HEK293 (cell line): ENCODE measurements around the gene IGF2R.

Experiments used
- EGR2 ChIP-seq: fragments of 450-650 bp; formaldehyde crosslinking; IDR thresholded peaks from 2 replicates; pipeline ENCODE4 v1.5.1; 2016; ENCODE audit warnings: low read depth, missing biosample characterization, missing genetic modification characterization
- KLF9 ChIP-seq: fragments of 450-650 bp; formaldehyde crosslinking; IDR thresholded peaks from 2 replicates; pipeline ENCODE4 v1.5.1; 2016; ENCODE audit warnings: missing biosample characterization, missing genetic modification characterization, low read depth
- SP2 ChIP-seq: fragments of 450-650 bp; formaldehyde crosslinking; IDR thresholded peaks from 2 replicates; pipeline ENCODE4 v1.5.1; 2016; ENCODE audit warnings: missing biosample characterization, missing genetic modification characterization
- SP7 ChIP-seq: fragments of 450-650 bp; formaldehyde crosslinking; IDR thresholded peaks from 2 replicates; pipeline ENCODE4 v1.5.1; 2016; ENCODE audit warnings: missing biosample characterization, missing genetic modification characterization
- WT1 ChIP-seq: fragments of 450-650 bp; formaldehyde crosslinking; IDR thresholded peaks from 2 replicates; pipeline ENCODE4 v1.5.1; 2016; ENCODE audit warnings: missing biosample characterization, missing genetic modification characterization
- ZBTB17 ChIP-seq: fragments of 450-650 bp; formaldehyde crosslinking; IDR thresholded peaks from 2 replicates; pipeline ENCODE4 v1.5.1; 2016; ENCODE audit warnings: missing biosample characterization, missing genetic modification characterization
- ZBTB8A ChIP-seq: fragments of 450-650 bp; formaldehyde crosslinking; IDR thresholded peaks from 2 replicates; pipeline ENCODE4 v1.5.1; 2016; ENCODE audit warnings: missing biosample characterization, missing genetic modification characterization
- ZEB2 ChIP-seq: fragments of 450-650 bp; formaldehyde crosslinking; IDR thresholded peaks from 2 replicates; pipeline ENCODE4 v1.5.1; 2016; ENCODE audit warnings: missing biosample characterization, missing genetic modification characterization
- ZFHX2 ChIP-seq: fragments of 450-650 bp; formaldehyde crosslinking; conservative IDR thresholded peaks from 2 replicates; pipeline ENCODE4 v1.5.1; 2016; ENCODE audit warnings: missing biosample characterization, missing genetic modification characterization
- ZFP69B ChIP-seq: fragments of 450-650 bp; formaldehyde crosslinking; IDR thresholded peaks from 2 replicates; pipeline ENCODE4 v1.5.1; 2016; ENCODE audit warnings: missing biosample characterization, missing genetic modification characterization
- ZNF138 ChIP-seq: fragments of 450-650 bp; formaldehyde crosslinking; IDR thresholded peaks from 2 replicates; pipeline ENCODE4 v1.5.1; 2016; ENCODE audit warnings: missing biosample characterization, missing genetic modification characterization, borderline replicate concordance
- ZNF184 ChIP-seq: fragments of 450-650 bp; IDR thresholded peaks from 2 replicates; pipeline ENCODE4 v1.5.1; 2018; ENCODE audit warnings: missing biosample characterization, mild to moderate bottlenecking, missing genetic modification characterization
- ZNF335 ChIP-seq: fragments of 450-650 bp; formaldehyde crosslinking; conservative IDR thresholded peaks from 2 replicates; pipeline ENCODE4 v1.5.1; 2016; ENCODE audit warnings: missing biosample characterization, missing genetic modification characterization
- ZNF660 ChIP-seq: fragments of 450-650 bp; IDR thresholded peaks from 2 replicates; pipeline ENCODE4 v1.5.1; 2018; ENCODE audit warnings: missing biosample characterization, mild to moderate bottlenecking, missing genetic modification characterization
- ZNF776 ChIP-seq: fragments of 450-650 bp; formaldehyde crosslinking; IDR thresholded peaks from 2 replicates; pipeline ENCODE4 v1.5.0; 2017; ENCODE audit warnings: missing biosample characterization, missing genetic modification characterization, borderline replicate concordance
- ZNF785 ChIP-seq: fragments of 450-650 bp; formaldehyde crosslinking; IDR thresholded peaks from 2 replicates; pipeline ENCODE4 v1.5.1; 2016; ENCODE audit warnings: missing biosample characterization, missing genetic modification characterization
- ZSCAN30 ChIP-seq: fragments of 450-650 bp; IDR thresholded peaks from 2 replicates; pipeline ENCODE4 v1.5.1; 2018; ENCODE audit warnings: missing biosample characterization, mild to moderate bottlenecking, missing genetic modification characterization, moderate library complexity
- TF ChIP-seq, protein P1 (sequence below): fragments of 450-650 bp; formaldehyde crosslinking; conservative IDR thresholded peaks from 2 replicates; pipeline ENCODE4 v1.5.1; 2016; ENCODE audit warnings: low read depth, missing biosample characterization, missing genetic modification characterization
- TF ChIP-seq, protein P2 (sequence below): fragments of 450-650 bp; formaldehyde crosslinking; IDR thresholded peaks from 2 replicates; pipeline ENCODE4 v1.5.1; 2016; ENCODE audit warnings: missing biosample characterization, missing genetic modification characterization
- TF ChIP-seq, protein P3 (sequence below): fragments of 450-650 bp; IDR thresholded peaks from 2 replicates; pipeline ENCODE4 v1.5.1; 2018; ENCODE audit warnings: missing biosample characterization, mild to moderate bottlenecking, missing genetic modification characterization
- TF ChIP-seq, protein P4 (sequence below): fragments of 450-650 bp; formaldehyde crosslinking; IDR thresholded peaks from 2 replicates; pipeline ENCODE4 v1.5.1; 2016; ENCODE audit warnings: missing biosample characterization, missing genetic modification characterization
- TF ChIP-seq, protein P5 (sequence below): fragments of 450-650 bp; formaldehyde crosslinking; IDR thresholded peaks from 2 replicates; pipeline ENCODE4 v1.5.1; 2016; ENCODE audit warnings: missing biosample characterization, missing genetic modification characterization
- TF ChIP-seq, protein P6 (sequence below): fragments of 450-650 bp; formaldehyde crosslinking; IDR thresholded peaks from 2 replicates; pipeline ENCODE4 v1.5.1; 2016; ENCODE audit warnings: missing biosample characterization, missing genetic modification characterization
- TF ChIP-seq, protein P7 (sequence below): fragments of 450-650 bp; formaldehyde crosslinking; IDR thresholded peaks from 2 replicates; pipeline ENCODE4 v1.5.1; 2017; ENCODE audit warnings: missing biosample characterization, mild to moderate bottlenecking, missing genetic modification characterization, moderate library complexity

IGF2R gene

DNA sequence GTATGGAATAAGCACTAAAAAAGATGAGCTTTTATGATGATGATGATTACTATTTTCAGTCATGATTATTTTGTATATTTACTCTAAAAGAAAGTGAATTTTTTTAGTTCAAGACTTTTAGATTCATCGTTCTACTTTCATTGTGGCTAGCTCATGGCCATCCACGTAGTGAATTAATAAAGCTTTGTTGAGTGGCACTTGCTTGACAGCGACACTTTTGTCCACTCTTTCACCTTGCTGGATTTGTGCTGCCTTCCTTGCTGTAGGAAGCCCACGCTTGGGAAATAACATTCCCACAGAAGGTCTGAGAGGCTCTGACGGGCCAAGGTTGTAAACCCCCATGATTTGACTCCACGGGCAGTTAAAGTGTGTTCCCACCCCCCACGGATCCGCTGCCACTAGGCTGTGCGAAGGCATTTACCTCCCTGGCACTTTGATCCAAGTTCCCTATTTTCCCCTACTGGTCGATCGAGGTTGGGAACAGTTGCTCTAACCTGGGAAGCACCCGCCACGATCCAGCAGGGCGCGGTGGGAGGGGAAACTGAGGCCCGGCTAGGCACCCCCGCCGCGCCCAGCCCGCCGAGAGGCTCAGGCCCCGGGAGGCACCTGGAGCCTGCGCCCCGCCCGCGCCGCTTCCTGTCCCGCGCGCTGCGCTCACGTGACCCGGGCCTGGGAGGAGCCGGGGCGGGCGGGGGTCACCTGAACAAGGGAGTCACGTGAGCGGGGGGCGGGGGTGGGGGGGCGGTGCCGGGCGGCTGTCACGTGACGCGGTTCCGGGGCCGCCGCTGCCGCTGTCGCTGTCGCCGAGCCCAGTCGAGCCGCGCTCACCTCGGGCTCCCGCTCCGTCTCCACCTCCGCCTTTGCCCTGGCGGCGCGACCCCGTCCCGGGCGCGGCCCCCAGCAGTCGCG is at the start of gene IGF2R (continued):
- TF ChIP-seq SP7 (tag by site-specific recombination) (peak; percentile 36; the same call in 1 of the 2 replicates), ZNF660 (peak; percentile 58; the same call in 1 of the 2 replicates), ZEB2 (peak; percentile 57; the same call in 1 of the 2 replicates), ZSCAN30 (tag by site-specific recombination) (peak; percentile 68), ZFHX2 (tag by site-specific recombination) (peak; percentile 31; the same call in 1 of the 2 replicates), ZFP69B (0 out of 2 replicates have a peak, but pooled peaks have one; percentile 25), WT1 (tag by site-specific recombination) (no peak), SP2 (tag by site-specific recombination) (0 out of 2 replicates have a peak, but pooled peaks have one; percentile 5), ZNF138 (tag by site-specific recombination) (no peak), ZBTB17 (tag by site-specific recombination) (0 out of 2 replicates have a peak, but pooled peaks have one; percentile 30), ZBTB8A (tag by site-specific recombination) (peak; percentile 92), ZNF785 (tag by site-specific recombination) (no peak), ZNF776 (tag by site-specific recombination) (no peak), KLF9 (tag by site-specific recombination) (0 out of 2 replicates have a peak, but pooled peaks have one; percentile 42), ZNF335 (tag by site-specific recombination) (peak; percentile 70), EGR2 (tag by site-specific recombination) (peak; percentile 25; the same call in 1 of the 2 replicates), ZNF184 (tag by site-specific recombination) (peak; percentile 29; the same call in 1 of the 2 replicates)
- TF ChIP-seq, protein P1, sequence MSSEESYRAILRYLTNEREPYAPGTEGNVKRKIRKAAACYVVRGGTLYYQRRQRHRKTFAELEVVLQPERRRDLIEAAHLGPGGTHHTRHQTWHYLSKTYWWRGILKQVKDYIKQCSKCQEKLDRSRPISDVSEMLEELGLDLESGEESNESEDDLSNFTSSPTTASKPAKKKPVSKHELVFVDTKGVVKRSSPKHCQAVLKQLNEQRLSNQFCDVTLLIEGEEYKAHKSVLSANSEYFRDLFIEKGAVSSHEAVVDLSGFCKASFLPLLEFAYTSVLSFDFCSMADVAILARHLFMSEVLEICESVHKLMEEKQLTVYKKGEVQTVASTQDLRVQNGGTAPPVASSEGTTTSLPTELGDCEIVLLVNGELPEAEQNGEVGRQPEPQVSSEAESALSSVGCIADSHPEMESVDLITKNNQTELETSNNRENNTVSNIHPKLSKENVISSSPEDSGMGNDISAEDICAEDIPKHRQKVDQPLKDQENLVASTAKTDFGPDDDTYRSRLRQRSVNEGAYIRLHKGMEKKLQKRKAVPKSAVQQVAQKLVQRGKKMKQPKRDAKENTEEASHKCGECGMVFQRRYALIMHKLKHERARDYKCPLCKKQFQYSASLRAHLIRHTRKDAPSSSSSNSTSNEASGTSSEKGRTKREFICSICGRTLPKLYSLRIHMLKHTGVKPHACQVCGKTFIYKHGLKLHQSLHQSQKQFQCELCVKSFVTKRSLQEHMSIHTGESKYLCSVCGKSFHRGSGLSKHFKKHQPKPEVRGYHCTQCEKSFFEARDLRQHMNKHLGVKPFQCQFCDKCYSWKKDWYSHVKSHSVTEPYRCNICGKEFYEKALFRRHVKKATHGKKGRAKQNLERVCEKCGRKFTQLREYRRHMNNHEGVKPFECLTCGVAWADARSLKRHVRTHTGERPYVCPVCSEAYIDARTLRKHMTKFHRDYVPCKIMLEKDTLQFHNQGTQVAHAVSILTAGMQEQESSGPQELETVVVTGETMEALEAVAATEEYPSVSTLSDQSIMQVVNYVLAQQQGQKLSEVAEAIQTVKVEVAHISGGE (tag by site-specific recombination), result 0 out of 2 replicates have a peak, but pooled peaks have one; percentile 23
- TF ChIP-seq, protein P2, sequence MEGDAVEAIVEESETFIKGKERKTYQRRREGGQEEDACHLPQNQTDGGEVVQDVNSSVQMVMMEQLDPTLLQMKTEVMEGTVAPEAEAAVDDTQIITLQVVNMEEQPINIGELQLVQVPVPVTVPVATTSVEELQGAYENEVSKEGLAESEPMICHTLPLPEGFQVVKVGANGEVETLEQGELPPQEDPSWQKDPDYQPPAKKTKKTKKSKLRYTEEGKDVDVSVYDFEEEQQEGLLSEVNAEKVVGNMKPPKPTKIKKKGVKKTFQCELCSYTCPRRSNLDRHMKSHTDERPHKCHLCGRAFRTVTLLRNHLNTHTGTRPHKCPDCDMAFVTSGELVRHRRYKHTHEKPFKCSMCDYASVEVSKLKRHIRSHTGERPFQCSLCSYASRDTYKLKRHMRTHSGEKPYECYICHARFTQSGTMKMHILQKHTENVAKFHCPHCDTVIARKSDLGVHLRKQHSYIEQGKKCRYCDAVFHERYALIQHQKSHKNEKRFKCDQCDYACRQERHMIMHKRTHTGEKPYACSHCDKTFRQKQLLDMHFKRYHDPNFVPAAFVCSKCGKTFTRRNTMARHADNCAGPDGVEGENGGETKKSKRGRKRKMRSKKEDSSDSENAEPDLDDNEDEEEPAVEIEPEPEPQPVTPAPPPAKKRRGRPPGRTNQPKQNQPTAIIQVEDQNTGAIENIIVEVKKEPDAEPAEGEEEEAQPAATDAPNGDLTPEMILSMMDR, result 0 out of 2 replicates have a peak, but pooled peaks have one; percentile 23
- TF ChIP-seq, protein P3, sequence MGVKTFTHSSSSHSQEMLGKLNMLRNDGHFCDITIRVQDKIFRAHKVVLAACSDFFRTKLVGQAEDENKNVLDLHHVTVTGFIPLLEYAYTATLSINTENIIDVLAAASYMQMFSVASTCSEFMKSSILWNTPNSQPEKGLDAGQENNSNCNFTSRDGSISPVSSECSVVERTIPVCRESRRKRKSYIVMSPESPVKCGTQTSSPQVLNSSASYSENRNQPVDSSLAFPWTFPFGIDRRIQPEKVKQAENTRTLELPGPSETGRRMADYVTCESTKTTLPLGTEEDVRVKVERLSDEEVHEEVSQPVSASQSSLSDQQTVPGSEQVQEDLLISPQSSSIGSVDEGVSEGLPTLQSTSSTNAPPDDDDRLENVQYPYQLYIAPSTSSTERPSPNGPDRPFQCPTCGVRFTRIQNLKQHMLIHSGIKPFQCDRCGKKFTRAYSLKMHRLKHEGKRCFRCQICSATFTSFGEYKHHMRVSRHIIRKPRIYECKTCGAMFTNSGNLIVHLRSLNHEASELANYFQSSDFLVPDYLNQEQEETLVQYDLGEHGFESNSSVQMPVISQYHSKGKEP (tag by site-specific recombination), result 0 out of 2 replicates have a peak, but pooled peaks have one; percentile 8
- TF ChIP-seq, protein P4, sequence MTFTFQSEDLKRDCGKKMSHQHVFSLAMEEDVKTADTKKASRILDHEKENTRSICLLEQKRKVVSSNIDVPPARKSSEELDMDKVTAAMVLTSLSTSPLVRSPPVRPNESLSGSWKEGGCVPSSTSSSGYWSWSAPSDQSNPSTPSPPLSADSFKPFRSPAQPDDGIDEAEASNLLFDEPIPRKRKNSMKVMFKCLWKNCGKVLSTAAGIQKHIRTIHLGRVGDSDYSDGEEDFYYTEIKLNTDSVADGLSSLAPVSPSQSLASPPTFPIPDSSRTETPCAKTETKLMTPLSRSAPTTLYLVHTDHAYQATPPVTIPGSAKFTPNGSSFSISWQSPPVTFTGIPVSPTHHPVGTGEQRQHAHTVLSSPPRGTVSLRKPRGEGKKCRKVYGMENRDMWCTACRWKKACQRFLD (tag by site-specific recombination), result no peak
- TF ChIP-seq, protein P5, sequence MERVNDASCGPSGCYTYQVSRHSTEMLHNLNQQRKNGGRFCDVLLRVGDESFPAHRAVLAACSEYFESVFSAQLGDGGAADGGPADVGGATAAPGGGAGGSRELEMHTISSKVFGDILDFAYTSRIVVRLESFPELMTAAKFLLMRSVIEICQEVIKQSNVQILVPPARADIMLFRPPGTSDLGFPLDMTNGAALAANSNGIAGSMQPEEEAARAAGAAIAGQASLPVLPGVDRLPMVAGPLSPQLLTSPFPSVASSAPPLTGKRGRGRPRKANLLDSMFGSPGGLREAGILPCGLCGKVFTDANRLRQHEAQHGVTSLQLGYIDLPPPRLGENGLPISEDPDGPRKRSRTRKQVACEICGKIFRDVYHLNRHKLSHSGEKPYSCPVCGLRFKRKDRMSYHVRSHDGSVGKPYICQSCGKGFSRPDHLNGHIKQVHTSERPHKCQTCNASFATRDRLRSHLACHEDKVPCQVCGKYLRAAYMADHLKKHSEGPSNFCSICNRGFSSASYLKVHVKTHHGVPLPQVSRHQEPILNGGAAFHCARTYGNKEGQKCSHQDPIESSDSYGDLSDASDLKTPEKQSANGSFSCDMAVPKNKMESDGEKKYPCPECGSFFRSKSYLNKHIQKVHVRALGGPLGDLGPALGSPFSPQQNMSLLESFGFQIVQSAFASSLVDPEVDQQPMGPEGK, result peak; percentile 60
- TF ChIP-seq, protein P6, sequence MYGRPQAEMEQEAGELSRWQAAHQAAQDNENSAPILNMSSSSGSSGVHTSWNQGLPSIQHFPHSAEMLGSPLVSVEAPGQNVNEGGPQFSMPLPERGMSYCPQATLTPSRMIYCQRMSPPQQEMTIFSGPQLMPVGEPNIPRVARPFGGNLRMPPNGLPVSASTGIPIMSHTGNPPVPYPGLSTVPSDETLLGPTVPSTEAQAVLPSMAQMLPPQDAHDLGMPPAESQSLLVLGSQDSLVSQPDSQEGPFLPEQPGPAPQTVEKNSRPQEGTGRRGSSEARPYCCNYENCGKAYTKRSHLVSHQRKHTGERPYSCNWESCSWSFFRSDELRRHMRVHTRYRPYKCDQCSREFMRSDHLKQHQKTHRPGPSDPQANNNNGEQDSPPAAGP (tag by site-specific recombination), result 0 out of 2 replicates have a peak, but pooled peaks have one; percentile 37
- TF ChIP-seq, protein P7, sequence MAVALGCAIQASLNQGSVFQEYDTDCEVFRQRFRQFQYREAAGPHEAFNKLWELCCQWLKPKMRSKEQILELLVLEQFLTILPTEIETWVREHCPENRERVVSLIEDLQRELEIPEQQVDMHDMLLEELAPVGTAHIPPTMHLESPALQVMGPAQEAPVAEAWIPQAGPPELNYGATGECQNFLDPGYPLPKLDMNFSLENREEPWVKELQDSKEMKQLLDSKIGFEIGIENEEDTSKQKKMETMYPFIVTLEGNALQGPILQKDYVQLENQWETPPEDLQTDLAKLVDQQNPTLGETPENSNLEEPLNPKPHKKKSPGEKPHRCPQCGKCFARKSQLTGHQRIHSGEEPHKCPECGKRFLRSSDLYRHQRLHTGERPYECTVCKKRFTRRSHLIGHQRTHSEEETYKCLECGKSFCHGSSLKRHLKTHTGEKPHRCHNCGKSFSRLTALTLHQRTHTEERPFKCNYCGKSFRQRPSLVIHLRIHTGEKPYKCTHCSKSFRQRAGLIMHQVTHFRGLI (tag by site-specific recombination), result peak; percentile 82
- TF ChIP-seq, all 188 proteins: peak for 34
